Endothelial cell of coronary artery (primary cell): Measurements from ENCODE around the gene OR6K2. TPM values are rescaled to one million over a fixed set of nuclear protein-coding genes. Genes with fewer than 3 reads are reported as not detected.

Experiments used
- total RNA-seq: library from RNA; depleted of rRNA; stranded (reverse); fragments of >200 nt; gene quantifications from 2 replicates; pipeline ENCODE4 v1.2.3, GENCODE V29; 2014

Gene OR6K2, protein sequence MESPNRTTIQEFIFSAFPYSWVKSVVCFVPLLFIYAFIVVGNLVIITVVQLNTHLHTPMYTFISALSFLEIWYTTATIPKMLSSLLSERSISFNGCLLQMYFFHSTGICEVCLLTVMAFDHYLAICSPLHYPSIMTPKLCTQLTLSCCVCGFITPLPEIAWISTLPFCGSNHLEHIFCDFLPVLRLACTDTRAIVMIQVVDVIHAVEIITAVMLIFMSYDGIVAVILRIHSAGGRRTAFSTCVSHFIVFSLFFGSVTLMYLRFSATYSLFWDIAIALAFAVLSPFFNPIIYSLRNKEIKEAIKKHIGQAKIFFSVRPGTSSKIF
- not detected in 2 replicates for total RNA-seq

DNA sequence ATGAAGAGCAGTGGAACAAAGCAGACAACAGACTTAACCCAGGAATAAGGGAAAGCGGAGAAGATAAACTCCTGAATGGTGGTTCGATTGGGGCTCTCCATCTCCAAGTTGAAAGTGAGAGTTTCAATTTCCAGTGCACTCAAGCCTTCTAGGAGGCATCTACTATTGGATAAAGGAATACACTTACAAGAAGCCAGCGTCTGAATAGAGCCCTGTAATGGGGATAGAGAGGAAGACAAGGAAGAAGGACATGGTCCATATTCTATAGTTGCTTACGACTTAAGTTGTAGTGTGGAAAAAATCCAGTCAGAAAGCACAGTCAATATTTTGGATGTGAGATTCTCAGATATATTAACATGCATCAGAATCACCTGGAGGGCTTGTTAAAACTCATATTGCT is at the start of gene OR6K2:
OR6K2 (minus strand) TSS at position 101 of the 400 bp plus-strand sequence; CDS start at position 101, 0 bp downstream.

DNA sequence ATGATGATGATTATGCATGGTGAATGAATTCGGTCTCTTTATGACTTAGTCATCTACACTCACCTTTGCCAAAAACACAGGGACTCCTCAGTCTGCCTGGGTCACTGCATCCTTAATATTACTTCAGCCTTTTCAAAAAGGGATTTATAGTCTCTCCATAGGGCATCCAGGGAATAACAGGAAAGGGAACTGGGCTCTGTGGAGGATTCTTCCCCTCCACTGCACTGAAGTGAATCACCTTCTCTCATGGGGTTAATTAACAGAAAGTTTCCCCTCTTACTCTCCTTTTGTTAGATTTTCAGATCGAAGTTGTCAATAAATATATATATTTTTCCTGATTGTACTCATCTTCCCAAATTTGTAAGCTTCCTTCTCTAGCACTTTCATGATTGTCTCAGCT is 20.2 kb upstream of the OR6K2 start, which contains the start of gene OR6K3:
OR6K3 (minus strand) TSS at position 101 of the 400 bp plus-strand sequence. CDS start 2,605 bp downstream, outside the sequence.

DNA sequence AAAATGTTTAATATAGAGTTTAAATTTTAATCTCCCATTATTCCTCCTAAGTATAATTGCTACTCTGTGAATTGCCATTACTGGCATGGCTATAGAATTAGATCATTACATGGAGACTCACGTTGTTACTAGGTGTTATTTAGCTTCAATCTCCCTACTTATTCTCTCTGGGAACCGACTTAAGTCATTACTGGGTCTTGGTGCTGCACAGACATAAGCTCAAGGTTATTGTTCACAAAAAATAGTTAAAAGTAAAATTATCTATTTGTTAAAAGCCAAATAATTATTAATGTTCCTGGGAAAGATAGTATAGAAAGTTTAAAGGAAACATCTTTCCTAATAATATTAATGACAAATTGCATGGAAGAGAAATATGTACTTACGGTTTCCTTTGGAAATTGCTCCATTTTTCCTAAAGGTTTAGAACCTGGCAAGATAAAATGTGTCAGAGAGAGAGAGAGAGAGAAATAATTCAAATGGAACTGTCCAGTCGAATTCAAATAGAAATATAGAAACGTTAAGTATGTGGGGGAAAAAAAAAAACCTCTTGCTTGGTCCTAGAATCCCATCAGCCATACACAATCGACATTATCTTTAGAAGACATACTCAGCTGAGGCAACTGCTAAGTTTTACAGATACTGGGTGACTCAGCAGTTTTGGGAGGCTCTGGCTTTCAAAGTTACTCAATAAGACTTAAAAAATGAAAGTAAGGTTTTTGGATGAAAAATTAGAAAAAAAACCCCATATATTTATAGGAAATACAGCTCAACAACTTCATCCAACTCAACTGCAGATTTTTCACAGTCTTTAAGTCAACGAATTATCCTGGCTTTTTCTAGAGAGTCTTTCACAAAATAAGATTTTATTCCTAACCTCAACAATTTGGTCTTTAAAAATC is 14.1 kb downstream of the OR6K2 start, which contains the start of gene SPTA1:
SPTA1 (minus strand) TSS at position 605 of the 899 bp plus-strand sequence; CDS start at position 407, 198 bp downstream.

Other genes with a start within 250 kb of the OR6K2 start
- not detected in 2 replicates for gene OR10K1, start 238.8 kb downstream of the OR6K2 start, total RNA-seq
- gene OR10R2, start 228.4 kb downstream of the OR6K2 start, total RNA-seq: not detected in 2 replicates
- gene OR6Y1, start 146.2 kb downstream of the OR6K2 start, total RNA-seq: not detected in 2 replicates
- gene OR6P1, start 130.1 kb downstream of the OR6K2 start, total RNA-seq: not detected in 2 replicates
- not detected in 2 replicates for gene OR10X1, start 120.8 kb downstream of the OR6K2 start, total RNA-seq
- gene OR10Z1, start 95.4 kb downstream of the OR6K2 start, total RNA-seq: not detected in 2 replicates
- under 0.01 and 0.90 TPM in 2 replicates for gene SPTA1, start 13.9 kb downstream of the OR6K2 start, total RNA-seq
- not detected in 2 replicates for gene OR6K3, start 20.1 kb upstream of the OR6K2 start, total RNA-seq
- not detected in 2 replicates for gene OR6K6, start 54.1 kb upstream of the OR6K2 start, total RNA-seq
- not detected in 2 replicates for gene OR6N1, start 71.5 kb upstream of the OR6K2 start, total RNA-seq
- not detected in 2 replicates for gene OR6N2, start 80.6 kb upstream of the OR6K2 start, total RNA-seq
- gene MNDA, start 130.7 kb upstream of the OR6K2 start, total RNA-seq: not detected in 2 replicates
- not detected in 2 replicates for gene PYHIN1, start 230.9 kb upstream of the OR6K2 start, total RNA-seq